MM.1S (cell line): ENCODE data around the gene GPR3.

Experiments
- CTCF ChIP-seq: fragments of 300-600 bp; sonication (generic); IDR thresholded peaks from 2 replicates; pipeline ENCODE4 v1.5.1; 2016; ENCODE audit warnings: antibody characterized with exemption, low read length, mixed read lengths
- EZH2 ChIP-seq: fragments of 300-600 bp; sonication (generic); optimal IDR thresholded peaks from 2 replicates; pipeline ENCODE3; 2017; ENCODE audit warnings: low read depth, mild to moderate bottlenecking, antibody characterized with exemption, low read length, mixed read lengths
- EZH2phosphoT487 ChIP-seq: fragments of 300-600 bp; sonication (generic); IDR thresholded peaks from 2 replicates; pipeline ENCODE4 v1.6.1; 2018; ENCODE audit warnings: antibody characterized with exemption, low read length

DNA sequence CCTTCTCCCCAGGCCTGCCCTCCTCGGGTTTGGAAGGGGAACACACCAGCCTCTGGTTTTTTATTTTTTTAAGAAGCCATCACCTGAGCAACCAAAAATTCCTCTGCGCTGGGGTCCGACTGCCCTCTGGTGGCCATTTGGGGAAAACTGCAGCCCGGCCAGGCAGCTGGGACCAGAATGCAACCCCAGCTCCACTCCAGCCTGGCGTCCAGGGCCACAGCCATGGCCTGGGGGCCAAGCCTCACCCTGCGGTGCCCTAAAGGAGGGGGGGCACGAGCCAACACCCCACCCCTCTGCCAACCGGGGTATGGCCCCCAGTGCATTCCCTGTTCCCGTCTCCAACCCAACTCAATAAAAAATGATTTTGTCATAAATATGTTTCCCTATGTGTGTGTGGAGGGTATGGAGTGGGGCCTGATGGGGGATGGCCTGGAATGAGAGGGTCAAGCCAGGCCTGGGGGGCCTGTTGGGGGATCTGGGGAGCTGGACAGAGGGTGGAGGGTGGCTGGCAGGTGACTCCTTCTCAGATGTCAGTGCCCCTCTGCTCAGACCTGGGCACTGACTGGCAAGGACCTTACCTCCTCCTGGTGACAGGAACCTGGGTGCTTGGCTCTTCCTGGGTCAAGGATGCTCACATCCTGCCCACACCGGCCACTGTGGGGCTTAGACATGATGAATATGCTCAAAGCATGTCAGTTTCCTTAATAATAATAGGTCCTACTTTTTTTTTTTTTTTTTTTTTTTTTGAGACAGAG lies 3.2 kb downstream of the GPR3 start:
- TF ChIP-seq EZH2 = no peak
- no peak for TF ChIP-seq EZH2phosphoT487
- TF ChIP-seq CTCF = peak; percentile 94
